SK-N-MC (cell line): Measurements from ENCODE around the gene CLASRP.

Experiments
- DNase-seq: peaks from one replicate; pipeline ENCODE4 v3.0.0-alpha.2; 2011; ENCODE audit warnings: low read depth, low spot score
- H3K27ac ChIP-seq: fragments of 200-600 bp; sonication (generic); 2 replicates; pipeline ENCODE4 v1.5.1; 2016; ENCODE audit warnings: mixed run types
- H3K36me3 ChIP-seq: fragments of 200-600 bp; sonication (generic); 2 replicates; pipeline ENCODE4 v1.6.1; 2017; ENCODE audit warnings: antibody characterized with exemption, low read length, mixed read lengths; ENCODE audit not compliant: insufficient read depth
- H3K4me3 ChIP-seq: fragments of 200-600 bp; sonication (generic); 2 replicates; pipeline ENCODE4 v1.5.1; 2016
- H3K9ac ChIP-seq: fragments of 200-600 bp; sonication (generic); 2 replicates; pipeline ENCODE4 v1.8.0; 2017; ENCODE audit warnings: mixed run types, mixed read lengths; ENCODE audit not compliant: insufficient read length
- H3K9me3 ChIP-seq: fragments of 200-600 bp; sonication (generic); 2 replicates; pipeline ENCODE4 v1.6.1; 2017; ENCODE audit warnings: low read depth, mild to moderate bottlenecking, antibody characterized with exemption, low read length, moderate library complexity, mixed read lengths
- EZH2 ChIP-seq: fragments of 200-600 bp; sonication (generic); IDR thresholded peaks from one replicate; pipeline ENCODE4 v1.6.1; 2017; ENCODE audit warnings: antibody characterized with exemption
- FOXP2 ChIP-seq: optimal IDR thresholded peaks from 2 replicates; pipeline ENCODE3; 2011; ENCODE audit warnings: mild to moderate bottlenecking, moderate library complexity; ENCODE audit not compliant: insufficient read depth; ENCODE audit errors: extremely low read length, control extremely low read depth
- POLR2AphosphoS5 ChIP-seq: IDR thresholded peaks from 2 replicates; pipeline ENCODE4 v1.6.1; 2012; ENCODE audit warnings: mild to moderate bottlenecking, low read depth, low read length, borderline replicate concordance

Gene CLASRP

DNA sequence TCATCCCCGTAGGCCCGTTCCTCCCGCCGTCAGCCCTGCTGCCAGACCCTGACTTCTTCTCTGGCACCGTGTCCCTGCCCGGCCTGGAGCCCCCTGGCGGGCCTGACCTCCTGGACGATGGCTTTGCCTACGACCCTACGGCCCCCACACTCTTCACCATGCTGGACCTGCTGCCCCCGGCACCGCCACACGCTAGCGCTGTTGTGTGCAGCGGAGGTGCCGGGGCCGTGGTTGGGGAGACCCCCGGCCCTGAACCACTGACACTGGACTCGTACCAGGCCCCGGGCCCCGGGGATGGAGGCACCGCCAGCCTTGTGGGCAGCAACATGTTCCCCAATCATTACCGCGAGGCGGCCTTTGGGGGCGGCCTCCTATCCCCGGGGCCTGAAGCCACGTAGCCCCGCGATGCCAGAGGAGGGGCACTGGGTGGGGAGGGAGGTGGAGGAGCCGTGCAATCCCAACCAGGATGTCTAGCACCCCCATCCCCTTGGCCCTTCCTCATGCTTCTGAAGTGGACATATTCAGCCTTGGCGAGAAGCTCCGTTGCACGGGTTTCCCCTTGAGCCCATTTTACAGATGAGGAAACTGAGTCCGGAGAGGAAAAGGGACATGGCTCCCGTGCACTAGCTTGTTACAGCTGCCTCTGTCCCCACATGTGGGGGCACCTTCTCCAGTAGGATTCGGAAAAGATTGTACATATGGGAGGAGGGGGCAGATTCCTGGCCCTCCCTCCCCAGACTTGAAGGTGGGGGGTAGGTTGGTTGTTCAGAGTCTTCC, 1.3 kb upstream of the CLASRP start:
- Histone ChIP-seq H3K27ac (no peak overlapping the region), H3K9ac (no peak overlapping the region), H3K36me3 (peaks cover 28% of the 10 kb centered on the region), H3K4me3 (no peak overlapping the region), H3K9me3 (no peaks in the 10 kb centered on the region)
- DNase-seq, result no peak
- TF ChIP-seq EZH2, result no peak
- TF ChIP-seq POLR2AphosphoS5, result no peak

DNA sequence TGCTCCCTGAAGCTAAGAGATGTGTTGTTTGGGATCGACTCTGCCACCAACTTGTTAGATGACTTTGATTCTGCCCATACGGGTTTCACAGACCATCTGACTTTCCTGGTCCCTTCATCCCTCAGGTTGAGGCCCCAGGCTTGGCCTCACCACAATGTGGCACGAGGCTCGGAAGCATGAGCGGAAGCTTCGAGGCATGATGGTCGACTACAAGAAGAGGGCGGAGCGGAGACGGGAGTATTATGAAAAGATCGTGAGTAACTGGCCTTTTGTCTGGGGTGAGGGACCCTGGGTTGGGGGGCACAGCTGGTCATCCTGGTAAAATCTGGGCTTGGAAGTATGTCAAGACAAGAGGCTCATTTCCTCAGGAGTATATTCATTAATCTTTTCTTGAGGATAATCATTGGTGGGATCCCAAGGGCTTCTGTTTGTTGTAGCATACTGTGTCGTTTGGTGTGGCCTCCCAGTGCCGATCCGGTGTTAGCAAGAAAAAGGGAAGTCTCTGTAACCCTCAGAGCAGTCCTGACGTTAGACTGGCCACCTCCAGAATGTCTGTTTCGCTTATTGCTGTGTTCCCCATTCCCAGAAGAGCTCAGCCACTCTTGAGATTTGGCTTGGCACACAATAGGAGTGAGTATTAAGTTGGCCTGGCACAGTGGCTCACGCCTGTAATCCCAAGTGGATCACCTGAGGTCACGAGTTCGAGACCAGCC, 1.4 kb downstream of the CLASRP start:
- no peak for DNase-seq
- Histone ChIP-seq H3K9me3 (no peaks in the 10 kb centered on the region), H3K4me3 (peak overlapping the region; percentile 99), H3K9ac (peak overlapping the region; percentile 97), H3K27ac (no peak overlapping the region), H3K36me3 (peaks cover 53% of the 10 kb centered on the region)
- no peak for TF ChIP-seq EZH2
- TF ChIP-seq POLR2AphosphoS5, result no peak
- no peak for TF ChIP-seq FOXP2

DNA sequence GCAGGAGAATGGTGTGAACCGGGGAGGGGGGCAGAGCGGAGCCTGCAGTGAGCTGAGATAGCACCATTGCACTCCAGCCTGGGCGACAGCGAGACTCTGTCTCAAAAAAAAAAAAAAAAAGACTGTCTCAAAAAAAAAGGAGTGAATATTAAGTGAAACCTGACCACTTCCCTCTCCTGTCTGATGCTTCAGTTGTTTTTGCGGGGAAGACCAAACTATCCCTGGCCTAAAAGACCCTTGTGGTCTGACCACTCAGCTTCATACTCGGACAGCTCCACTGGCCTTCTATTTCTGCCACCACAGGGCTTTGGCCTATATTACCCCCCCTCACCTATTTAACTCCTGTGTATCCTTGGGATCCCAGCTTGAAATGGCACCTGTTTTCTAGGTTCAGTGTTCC, 2.3 kb downstream of the CLASRP start:
- H3K4me3 ChIP-seq, result no peak overlapping the region
- no peak overlapping the region for H3K9ac ChIP-seq
- TF ChIP-seq FOXP2 (no peak), POLR2AphosphoS5 (no peak), EZH2 (no peak)
- no peaks in the 10 kb centered on the region for H3K9me3 ChIP-seq
- no peak overlapping the region for H3K27ac ChIP-seq
- no peak for DNase-seq
- peaks cover 62% of the 10 kb centered on the region for H3K36me3 ChIP-seq

DNA sequence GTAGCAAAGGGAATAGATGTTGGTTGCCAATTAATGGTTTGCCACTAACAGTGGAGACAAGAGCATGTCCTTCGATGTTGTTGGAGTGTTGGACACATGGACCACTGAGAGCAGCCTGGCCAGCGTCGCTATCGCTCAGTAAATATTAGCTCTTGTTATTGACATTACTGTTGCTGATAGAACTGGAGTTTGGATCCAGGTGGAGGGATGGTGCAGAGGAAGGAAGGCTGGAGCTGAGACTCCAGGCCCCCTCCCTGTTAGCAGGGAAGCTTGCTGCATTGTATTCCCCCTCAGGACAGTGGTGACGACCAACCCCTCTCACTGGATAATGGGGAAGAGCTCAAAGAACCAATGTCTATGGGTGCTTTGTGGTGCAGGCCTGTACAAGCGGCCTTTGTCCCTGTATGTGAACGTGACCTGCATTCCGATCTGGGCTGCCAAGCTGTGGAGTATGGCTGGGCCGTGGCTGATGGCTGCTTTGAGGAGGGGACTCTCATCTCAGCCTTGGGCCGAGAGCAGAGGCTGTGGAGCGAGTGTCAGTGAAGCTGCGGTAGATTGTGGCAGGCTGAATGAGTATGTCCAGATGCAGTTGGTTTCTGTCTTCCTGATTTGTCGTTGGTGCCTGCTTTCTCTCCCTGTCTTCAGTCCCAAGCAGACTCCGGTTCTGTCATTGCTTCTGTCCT, 7.0 kb downstream of the CLASRP start:
- TF ChIP-seq FOXP2, result no peak

DNA sequence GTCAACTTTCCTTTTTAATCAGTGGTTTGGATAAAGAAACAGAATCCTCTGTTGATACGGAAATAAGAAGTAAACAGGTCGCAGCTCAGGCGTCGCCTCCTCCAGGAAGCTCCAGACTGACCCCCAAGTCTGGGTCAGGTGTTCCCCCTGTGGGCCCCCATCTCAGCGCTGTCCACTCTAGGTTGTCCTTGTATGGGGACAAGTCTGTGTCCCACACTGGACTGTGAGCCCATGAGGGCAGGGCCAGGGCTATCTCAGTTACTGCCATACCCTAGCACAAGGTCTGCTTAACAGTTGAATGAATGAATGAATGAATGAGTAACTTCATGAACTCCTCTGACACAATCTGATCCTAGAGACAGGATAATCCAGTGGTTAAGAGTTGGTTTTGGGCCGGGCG, 7.5 kb downstream of the CLASRP start:
- Histone ChIP-seq H3K9me3 (no peaks in the 10 kb centered on the region), H3K27ac (no peak overlapping the region), H3K9ac (no peak overlapping the region), H3K4me3 (no peak overlapping the region), H3K36me3 (peaks cover 55% of the 10 kb centered on the region)
- TF ChIP-seq POLR2AphosphoS5 (no peak), FOXP2 (no peak), EZH2 (no peak)
- no peak for DNase-seq

More for the DNA sequence above, 7.0 kb downstream of the CLASRP start:
- Histone ChIP-seq H3K9me3 (no peaks in the 10 kb centered on the region), H3K36me3 (peaks cover 60% of the 10 kb centered on the region), H3K4me3 (no peak overlapping the region), H3K9ac (no peak overlapping the region), H3K27ac (no peak overlapping the region)
- DNase-seq, result no peak

DNA sequence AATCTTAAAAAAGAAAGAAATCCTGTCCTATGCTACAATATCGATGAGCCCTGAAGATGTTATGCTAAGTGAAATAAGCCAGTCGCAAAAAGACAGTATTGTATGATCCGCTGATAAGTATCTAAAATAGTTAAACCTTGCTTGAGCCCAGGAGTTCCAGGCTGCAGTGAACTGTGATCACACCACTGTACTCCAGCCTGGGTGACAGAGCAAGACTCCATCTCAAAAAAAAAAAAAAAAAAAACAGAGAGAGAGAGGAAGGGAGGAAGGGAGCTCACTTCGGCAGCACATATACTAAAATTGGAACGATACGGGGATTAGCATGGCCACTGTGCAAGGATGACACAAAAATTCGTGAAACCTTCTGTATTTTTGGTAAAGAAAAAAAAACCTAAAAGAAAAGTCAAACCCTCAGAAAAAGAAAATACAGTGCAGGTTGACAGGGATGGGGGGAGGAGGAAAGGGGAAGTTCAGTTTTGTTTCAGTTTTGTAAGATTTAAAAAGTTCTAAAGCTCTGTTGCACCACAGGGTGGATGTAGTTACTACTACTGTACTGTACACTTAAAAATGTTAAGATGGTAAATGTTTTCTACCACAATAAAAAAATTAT, 8.4 kb downstream of the CLASRP start:
- no peak for DNase-seq
- Histone ChIP-seq H3K9ac (no peak overlapping the region), H3K4me3 (no peak overlapping the region), H3K27ac (no peak overlapping the region), H3K36me3 (peaks cover 51% of the 10 kb centered on the region), H3K9me3 (no peaks in the 10 kb centered on the region)
- no peak for TF ChIP-seq EZH2
- TF ChIP-seq FOXP2, result no peak

DNA sequence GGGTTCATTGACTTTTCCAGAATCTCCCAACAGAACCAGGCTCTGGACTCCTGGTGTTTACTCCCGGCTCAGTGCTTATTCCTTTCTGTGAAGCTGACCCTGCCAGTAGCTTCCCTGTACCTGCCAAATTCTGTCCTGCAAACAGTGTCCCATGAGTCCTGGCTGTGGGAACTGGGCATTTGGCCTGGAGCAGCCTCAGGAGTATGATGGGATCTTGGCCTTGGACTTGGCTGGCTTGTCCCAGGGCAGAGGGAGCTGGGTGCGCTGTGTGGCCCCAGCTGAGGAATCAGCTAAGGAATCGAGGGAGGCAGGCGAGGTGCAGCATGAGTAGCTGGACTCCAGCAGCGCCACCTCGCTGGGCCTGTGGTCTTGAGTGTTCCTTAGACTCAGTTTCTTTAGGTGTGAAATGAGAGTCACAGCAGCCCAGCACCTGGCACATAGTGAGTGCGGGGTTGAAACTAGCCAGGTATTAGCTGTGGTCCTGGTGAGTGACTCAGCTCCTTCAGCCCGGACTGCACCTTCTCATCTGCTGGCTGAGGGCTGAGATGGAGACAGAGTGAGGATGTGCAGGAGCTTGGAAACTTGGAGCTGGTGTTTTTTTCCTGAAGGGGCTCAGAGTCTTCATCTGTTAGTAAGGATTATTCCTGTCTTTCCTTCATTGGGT, 10.4 kb downstream of the CLASRP start:
- Histone ChIP-seq H3K36me3 (peaks cover 46% of the 10 kb centered on the region), H3K9me3 (no peaks in the 10 kb centered on the region), H3K4me3 (no peak overlapping the region), H3K9ac (no peak overlapping the region), H3K27ac (no peak overlapping the region)
- no peak for TF ChIP-seq FOXP2
- TF ChIP-seq POLR2AphosphoS5, result no peak
- DNase-seq, result no peak

DNA sequence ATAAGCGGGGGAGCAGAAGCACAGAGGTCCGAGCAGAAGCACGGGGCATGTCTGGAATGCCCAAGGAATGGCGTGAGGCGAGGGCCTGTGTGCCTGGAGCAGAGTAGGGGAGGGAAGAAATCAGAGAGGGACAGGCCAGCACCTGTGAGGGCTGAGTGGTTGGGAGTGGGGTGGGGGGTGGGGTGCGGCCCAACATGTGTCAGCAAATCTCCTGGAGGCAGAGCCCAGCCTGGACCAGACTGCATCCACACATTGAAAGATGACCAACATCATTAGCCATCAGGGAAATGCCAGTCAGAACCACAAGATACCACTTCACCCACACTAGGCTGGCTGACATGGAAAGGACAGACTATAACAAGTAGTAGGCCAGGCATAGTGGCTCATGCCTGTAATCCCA, 11.2 kb downstream of the CLASRP start:
- no peaks in the 10 kb centered on the region for H3K9me3 ChIP-seq
- no peak overlapping the region for H3K4me3 ChIP-seq
- no peak overlapping the region for H3K9ac ChIP-seq
- no peak for DNase-seq
- peaks cover 45% of the 10 kb centered on the region for H3K36me3 ChIP-seq
- no peak for TF ChIP-seq FOXP2
- TF ChIP-seq EZH2, result no peak
- no peak for TF ChIP-seq POLR2AphosphoS5
- no peak overlapping the region for H3K27ac ChIP-seq
